H1 (cell line): ENCODE data around the gene ARF3. TPM values are rescaled to one million over a fixed set of nuclear protein-coding genes. Genes with fewer than 3 reads are reported as not detected.

ENCODE experiments used
- CTCF ChIA-PET: fragments of 300-600 bp; sonication (Branson Sonifier 250); formaldehyde crosslinking; loops from one replicate; lab custom pipeline; 2021; ENCODE audit not compliant: partially characterized antibody; lab: Charles Lee
- POLR2A ChIA-PET: fragments of 300-600 bp; sonication (Branson Sonifier 250); formaldehyde crosslinking; loops from one replicate; lab custom pipeline; 2021; ENCODE audit warnings: inconsistent platforms; ENCODE audit not compliant: partially characterized antibody; lab: Charles Lee
- DNase-seq, 2 experiments: peaks; one replicate each; pipeline versions ENCODE4 v3.0.0 to v3.0.0-alpha.2; 2010 to 2022; ENCODE audit warnings: low spot score in 2 of 2, low read depth in 1 of 2, mixed read lengths in 1 of 2
- FAIRE-seq: peaks from 2 replicates; lab custom pipeline; 2011; peaks lifted over from hg19 to GRCh38; lab: Jason Lieb, UNC
- H2AFZ ChIP-seq: 2 replicates; pipeline ENCODE4 v1.8.1; 2012; ENCODE audit warnings: low read length, inconsistent platforms
- H2AK5ac ChIP-seq: 2 replicates; pipeline ENCODE4 v1.6.1; 2013; ENCODE audit warnings: low read depth, low read length
- H2BK120ac ChIP-seq: replicated peaks from 2 replicates; pipeline ENCODE3; 2013; ENCODE audit warnings: low read depth, low read length, inconsistent platforms
- H2BK12ac ChIP-seq: 2 replicates; pipeline ENCODE4 v1.6.1; 2013; ENCODE audit warnings: low read depth, low read length
- H2BK15ac ChIP-seq: 2 replicates; pipeline ENCODE4 v1.6.1; 2013; ENCODE audit warnings: low read length
- H2BK20ac ChIP-seq: 2 replicates; pipeline ENCODE4 v1.6.1; 2013; ENCODE audit warnings: low read length
- H2BK5ac ChIP-seq: 2 replicates; pipeline ENCODE4 v1.6.1; 2013; ENCODE audit warnings: low read depth, low read length
- H3K14ac ChIP-seq: 2 replicates; pipeline ENCODE4 v1.6.1; 2013; ENCODE audit warnings: inconsistent platforms; ENCODE audit not compliant: insufficient read length
- H3K18ac ChIP-seq: 2 replicates; pipeline ENCODE4 v1.6.1; 2013; ENCODE audit warnings: low read length; ENCODE audit errors: extremely low read depth
- H3K23ac ChIP-seq: 2 replicates; pipeline ENCODE4 v1.6.1; 2013; ENCODE audit warnings: inconsistent platforms; ENCODE audit not compliant: insufficient read length
- H3K23me2 ChIP-seq: 2 replicates; pipeline ENCODE4 v1.6.1; 2013; ENCODE audit warnings: low read depth, low read length
- H3K27ac ChIP-seq: 2 replicates; pipeline ENCODE4 v1.6.1; 2011; ENCODE audit warnings: low read depth, low read length, inconsistent platforms
- H3K27me3 ChIP-seq, 4 experiments: replicated peaks in 1 of 4; 1 replicate in 1 of 4; 2 replicates in 3 of 4; pipeline versions ENCODE4 v1.6.1 to v1.8.1; 2011 to 2013; ENCODE audit warnings: low read length in 3 of 4, mild to moderate bottlenecking in 3 of 4, inconsistent platforms in 2 of 4, mixed read lengths in 2 of 4, moderate library complexity in 1 of 4; ENCODE audit not compliant: control insufficient read depth in 3 of 4, insufficient read depth in 3 of 4; ENCODE audit errors: extremely low read depth in 1 of 4
- H3K36me3 ChIP-seq, 4 experiments: 2 replicates each; pipeline versions ENCODE4 v1.6.1 to v1.8.1; 2011 to 2013; ENCODE audit warnings: mild to moderate bottlenecking in 4 of 4, low read length in 3 of 4, moderate library complexity in 2 of 4, control low read depth in 1 of 4, inconsistent platforms in 1 of 4; ENCODE audit not compliant: insufficient read depth in 4 of 4, control insufficient read depth in 2 of 4
- H3K4ac ChIP-seq: replicated peaks from 2 replicates; pipeline ENCODE3; 2013; ENCODE audit warnings: low read length, low read depth, mixed read lengths, inconsistent platforms; ENCODE audit not compliant: insufficient read length
- H3K4me1 ChIP-seq, 4 experiments: replicated peaks in 1 of 4; 1 replicate in 1 of 4; 2 replicates in 3 of 4; pipeline versions ENCODE4 v1.6.1 to v1.8.1; 2011 to 2013; ENCODE audit warnings: low read length in 3 of 4, inconsistent platforms in 2 of 4, mixed read lengths in 1 of 4; ENCODE audit not compliant: insufficient read depth in 4 of 4, control insufficient read depth in 3 of 4
- H3K4me2 ChIP-seq, 2 experiments: 2 replicates each; pipeline versions ENCODE4 v1.6.1 to v1.8.1; 2011 to 2013; ENCODE audit warnings: low read depth in 2 of 2, low read length in 2 of 2, control low read depth in 1 of 2, inconsistent platforms in 1 of 2, mild to moderate bottlenecking in 1 of 2; ENCODE audit not compliant: insufficient read depth in 1 of 2
- H3K4me3 ChIP-seq, 4 experiments: fragments of 200-600, 300-600 bp in 1 of 4; sonication (generic), shearing (Covaris generic), sonication (Bioruptor Twin) in 1 of 4; 2 replicates each; pipeline versions ENCODE4 v1.5.1 to v1.8.1; 2011 to 2016; ENCODE audit warnings: low read length in 4 of 4, low read depth in 3 of 4, control low read depth in 2 of 4, inconsistent platforms in 2 of 4, mild to moderate bottlenecking in 2 of 4, mixed read lengths in 1 of 4, moderate library complexity in 1 of 4; ENCODE audit not compliant: insufficient read depth in 2 of 4; ENCODE audit errors: extremely low read depth in 1 of 4
- H3K56ac ChIP-seq: replicated peaks from 2 replicates; pipeline ENCODE3; 2013; ENCODE audit warnings: low read depth, mild to moderate bottlenecking, mixed read lengths, low read length, inconsistent platforms; ENCODE audit not compliant: insufficient read length
- H3K79me1 ChIP-seq: 2 replicates; pipeline ENCODE4 v1.6.1; 2013; ENCODE audit warnings: low read depth, low read length, control low read depth
- H3K79me2 ChIP-seq, 2 experiments: 2 replicates each; pipeline versions ENCODE4 v1.6.1 to v1.8.1; 2012 to 2013; ENCODE audit warnings: low read length in 2 of 2, mild to moderate bottlenecking in 2 of 2, inconsistent platforms in 1 of 2; ENCODE audit not compliant: insufficient read depth in 2 of 2, control insufficient read depth in 1 of 2
- H3K9ac ChIP-seq, 4 experiments: replicated peaks in 1 of 4; 1 replicate in 1 of 4; 2 replicates in 3 of 4; pipeline versions ENCODE4 v1.6.1 to v1.8.1; 2011 to 2013; ENCODE audit warnings: low read depth in 3 of 4, low read length in 3 of 4, control low read depth in 2 of 4, mild to moderate bottlenecking in 2 of 4, moderate library complexity in 2 of 4, inconsistent platforms in 1 of 4; ENCODE audit errors: extremely low read depth in 1 of 4
- H3K9me3 ChIP-seq, 2 experiments: 2 replicates each; pipeline versions ENCODE4 v1.6.1 to v1.8.1; 2012 to 2013; ENCODE audit warnings: mild to moderate bottlenecking in 2 of 2, moderate library complexity in 2 of 2, control low read depth in 1 of 2, inconsistent platforms in 1 of 2, low read depth in 1 of 2, low read length in 1 of 2, mixed read lengths in 1 of 2; ENCODE audit not compliant: insufficient read depth in 2 of 2
- H4K20me1 ChIP-seq, 2 experiments: replicated peaks in 1 of 2; 2 replicates each; pipeline versions ENCODE3 to v1.8.1; 2011 to 2013; ENCODE audit warnings: inconsistent platforms in 2 of 2, low read length in 2 of 2, mild to moderate bottlenecking in 1 of 2; ENCODE audit not compliant: insufficient read depth in 2 of 2, control insufficient read depth in 1 of 2
- H4K5ac ChIP-seq: 2 replicates; pipeline ENCODE4 v1.6.1; 2013; ENCODE audit warnings: low read length, low read depth, mixed read lengths, inconsistent platforms; ENCODE audit not compliant: insufficient read length
- H4K8ac ChIP-seq: 2 replicates; pipeline ENCODE4 v1.8.0; 2013; ENCODE audit warnings: mild to moderate bottlenecking, moderate library complexity, low read length, inconsistent platforms; ENCODE audit not compliant: insufficient read depth; ENCODE audit errors: extremely low read depth
- H4K91ac ChIP-seq: replicated peaks from 2 replicates; pipeline ENCODE3; 2013; ENCODE audit warnings: low read length, mixed read lengths, inconsistent platforms; ENCODE audit not compliant: insufficient read length
- BRCA1 ChIP-seq: IDR thresholded peaks from 2 replicates; pipeline ENCODE4 v1.6.1; 2012; ENCODE audit warnings: low read depth, low read length, improper control_type of control experiment
- GABPA ChIP-seq: IDR thresholded peaks from 2 replicates; pipeline ENCODE4 v1.6.1; 2011; ENCODE audit warnings: mild to moderate bottlenecking, low read length, moderate library complexity, borderline replicate concordance; ENCODE audit not compliant: insufficient read depth
- KDM4A ChIP-seq: IDR thresholded peaks from one replicate; pipeline ENCODE4 v1.7.1; 2012; ENCODE audit warnings: low read depth, mild to moderate bottlenecking, moderate library complexity, low read length, inconsistent platforms; ENCODE audit not compliant: severe bottlenecking
- MAFK ChIP-seq: IDR thresholded peaks from 2 replicates; pipeline ENCODE4 v1.6.1; 2012; ENCODE audit warnings: low read depth, mild to moderate bottlenecking, improper control_type of control experiment, low read length
- PHF8 ChIP-seq: fragments of 200-600 bp; sonication (generic); conservative IDR thresholded peaks from 2 replicates; pipeline ENCODE4 v1.7.1; 2012; ENCODE audit warnings: low read depth, mild to moderate bottlenecking, inconsistent platforms, low read length, moderate library complexity
- POLR2A ChIP-seq, 2 experiments: IDR thresholded peaks; 1 replicate in 1 of 2; 2 replicates in 1 of 2; pipeline ENCODE4 v1.6.1; 2011; ENCODE audit warnings: low read depth in 2 of 2, low read length in 2 of 2, mild to moderate bottlenecking in 2 of 2; ENCODE audit errors: control extremely low read depth in 1 of 2
- POU5F1 ChIP-seq: IDR thresholded peaks from 2 replicates; pipeline ENCODE4 v1.6.1; 2011; ENCODE audit warnings: low read depth, mild to moderate bottlenecking, low read length, moderate library complexity
- RBBP5 ChIP-seq: IDR thresholded peaks from 2 replicates; pipeline ENCODE4 v1.7.1; 2012; ENCODE audit warnings: low read depth, mild to moderate bottlenecking, inconsistent platforms, low read length, moderate library complexity, borderline replicate concordance
- RXRA ChIP-seq: IDR thresholded peaks from 2 replicates; pipeline ENCODE4 v1.6.1; 2011; ENCODE audit warnings: low read depth, mild to moderate bottlenecking, low read length, moderate library complexity; ENCODE audit not compliant: insufficient read depth
- WGBS, 2 experiments: shearing (Covaris generic) in 1 of 2; methylation state at CpG; one replicate each; pipeline versions ENCODE4 v1.1.6 to v1.1.7; 2013 to 2015; ENCODE audit warnings: low lambda C conversion rate in 2 of 2, mixed read lengths in 2 of 2, inconsistent platforms in 1 of 2, low coverage in 1 of 2, missing lambda C conversion rate in 1 of 2; ENCODE audit not compliant: insufficient replicate concordance in 2 of 2, insufficient coverage in 1 of 2, insufficient read length in 1 of 2; ENCODE audit errors: extremely low coverage in 1 of 2, missing lambda C conversion rate in 1 of 2; 5-methylcytosine and 5-hydroxymethylcytosine counted together
- polyA plus RNA-seq, 7 experiments: library from polyadenylated mRNA; depleted of rRNA in 3 of 7; stranded (reverse) in 5 of 7; unstranded in 2 of 7; fragments of >200 nt in 5 of 7; fragments of 200-250 nt in 2 of 7; gene quantifications; 1 replicate in 5 of 7; 2 replicates in 1 of 7; 4 replicates in 1 of 7; pipeline versions ENCODE4 v1.2.1 to v1.2.3, GENCODE V29; 2011 to 2013; ENCODE audit warnings: missing spikeins in 2 of 7, mixed read lengths in 2 of 7
- total RNA-seq: library from RNA; stranded (reverse); fragmentation: NEBNext Ultra II Directional; extraction: Animal tissue kit (Norgen Biotek cat#: 25700); gene quantifications from 2 replicates; pipeline ENCODE4 v1.2.1, GENCODE V29; 2021

The ARF3 gene
- total and polyA plus RNA-seq, 2 of the 8 experiments (the other 6 are each of a cell fraction or from before 2014, with no cell fraction given), result 231 to 250 TPM

GRCh38 chr12:48969833-48970701 lies 12.8 kb upstream of the ARF3 start:
- ChIA-PET POLR2A (interaction anchor here (0.9 to 6.9 kb wide), 12 partner anchors 9 to 155 kb away, joined by 3 to 65 read pairs (median 6); partner anchors contain the start of genes ARF3, DDN, RND1 and WNT1), CTCF (interaction anchor here (0.7 to 40.8 kb wide), 11 partner anchors 11 to 369 kb away, joined by 3 to 1336 read pairs (median 4); partner anchors contain the start of genes ARF3, DDN and WNT1)
- 4% methylated on average over 61 of the region's 77 CpGs; no CpG with 5 or more reads in 1 of the 2 experiments for WGBS, 2 experiments
- peak overlapping the region; percentile 54 for H2BK120ac ChIP-seq
- peaks cover 6% of the 10 kb centered on the region; the same call in 1 of the 2 replicates for H3K23me2 ChIP-seq
- peak overlapping the region; percentile 55; the same call in 1 of the 2 replicates for H2BK5ac ChIP-seq
- no peak overlapping the region for H4K8ac ChIP-seq
- H3K27ac ChIP-seq, result no peak overlapping the region
- peak overlapping the region; percentile 68; the same call in 1 of the 2 replicates for H2AFZ ChIP-seq
- no peak overlapping the region for H4K91ac ChIP-seq
- DNase-seq (peak in 1 of 2 experiments; percentile 69), FAIRE-seq (no peak)
- no peaks in the 10 kb centered on the region; a peak in 1 of 8 replicates for H3K36me3 ChIP-seq
- peaks cover 48 to 81% (median 79%) of the 10 kb centered on the region in 4 experiments for H3K27me3 ChIP-seq
- peak overlapping the region; percentile 71; the same call in 1 of the 2 replicates for H3K18ac ChIP-seq
- H4K5ac ChIP-seq, result no peak overlapping the region
- H3K4me2 ChIP-seq, result peak overlapping the region; percentile 87 to 96
- H3K9me3 ChIP-seq, result no peaks in the 10 kb centered on the region
- no peak overlapping the region for H3K56ac ChIP-seq
- peak overlapping the region; percentile 11 to 56 (median 32); a peak in 7 of 8 replicates for H3K4me3 ChIP-seq
- H3K4ac ChIP-seq, result no peak overlapping the region
- H3K79me1 ChIP-seq, result no peaks in the 10 kb centered on the region
- peak overlapping the region; percentile 99; the same call in 1 of the 2 replicates for H2BK15ac ChIP-seq
- H3K9ac ChIP-seq, result no peak overlapping the region
- peaks cover 28 to 49% (median 42%) of the 10 kb centered on the region in 4 experiments for H3K4me1 ChIP-seq
- no peak overlapping the region for H3K14ac ChIP-seq
- H3K79me2 ChIP-seq, result no peaks in the 10 kb centered on the region
- H2BK12ac ChIP-seq, result peak overlapping the region; percentile 68; the same call in 1 of the 2 replicates
- no peak overlapping the region for H3K23ac ChIP-seq
- no peak overlapping the region for H2AK5ac ChIP-seq
- peaks cover 0 to 10% of the 10 kb centered on the region in 2 experiments for H4K20me1 ChIP-seq
- 0 out of 2 replicates have a peak overlapping the region, but pooled peaks have one; percentile 90 for H2BK20ac ChIP-seq
- no peak for TF ChIP-seq POLR2A (IDR thresholded peaks at IDR 0.05; ENCODE audit: control extremely low read depth in 1 of 2, low read depth in 2 of 2, low read length in 2 of 2)
- TF ChIP-seq MAFK, result no peak
- TF ChIP-seq RXRA, result no peak
- TF ChIP-seq BRCA1, result no peak
- TF ChIP-seq PHF8, result no peak
- TF ChIP-seq KDM4A, result no peak
- TF ChIP-seq POU5F1, result no peak
- no peak for TF ChIP-seq GABPA
- TF ChIP-seq RBBP5, result 0 out of 2 replicates have a peak, but pooled peaks have one; percentile 35
